K562 (cell line): ENCODE results near the gene HBG1. TPM values are rescaled to one million over a fixed set of nuclear protein-coding genes. Genes with fewer than 3 reads are reported as not detected.
A peak's percentile ranks its signal among the peaks of the same experiment; 100 is the strongest.

ENCODE experiments used
- DMBX1 ChIP-seq: fragments of 250-450 bp; sonication (Bioruptor Pico); IDR thresholded peaks from 2 replicates; pipeline ENCODE4 v1.8.0; 2022; ENCODE audit warnings: inconsistent platforms, mild to moderate bottlenecking, moderate library complexity, borderline replicate concordance
- FOSL1 ChIP-seq: fragments of 200-800 bp; sonication (Bioruptor generic); conservative IDR thresholded peaks from 2 replicates; pipeline ENCODE4 v1.6.1; 2016; ENCODE audit warnings: missing genetic modification characterization, missing compliant biosample characterization
- FOXK1 ChIP-seq: sonication (generic); formaldehyde crosslinking; IDR thresholded peaks from 2 replicates; pipeline ENCODE4 v1.8.0; 2022; ENCODE audit warnings: missing genetic modification reagents, mild to moderate bottlenecking, borderline replicate concordance
- IRF2 ChIP-seq: sonication (generic); formaldehyde crosslinking; IDR thresholded peaks from 2 replicates; pipeline ENCODE4 v1.8.1; 2022; ENCODE audit warnings: mild to moderate bottlenecking, missing genetic modification reagents
- PHB ChIP-seq: fragments of 250-450 bp; sonication (Bioruptor Pico); IDR thresholded peaks from 2 replicates; pipeline ENCODE4 v1.5.0; 2021
- POLR2B ChIP-seq: fragments of 450-650 bp; IDR thresholded peaks from 2 replicates; pipeline ENCODE4 v1.6.1; 2018; ENCODE audit warnings: low read depth; ENCODE audit not compliant: partially characterized antibody
- PTRF ChIP-seq: fragments of 450-650 bp; IDR thresholded peaks from 2 replicates; pipeline ENCODE4 v1.6.1; 2016; ENCODE audit warnings: mild to moderate bottlenecking, missing genetic modification characterization, missing compliant biosample characterization
- RCOR1 ChIP-seq, 2 experiments: IDR thresholded peaks; 2 replicates each; pipeline ENCODE4 v1.6.1; 2012; ENCODE audit warnings: low read depth in 2 of 2, low read length in 2 of 2, borderline replicate concordance in 1 of 2, improper control_type of control experiment in 1 of 2
- SAFB ChIP-seq: fragments of 200-400 bp; formaldehyde crosslinking; IDR thresholded peaks from 2 replicates; pipeline ENCODE4 v1.6.1; 2017; ENCODE audit warnings: low read depth, low read length, borderline replicate concordance
- SETDB1 ChIP-seq: IDR thresholded peaks from one replicate; pipeline ENCODE4 v1.6.1; 2012; ENCODE audit warnings: low read length, control low read depth, inconsistent platforms
- TRIM28 ChIP-seq: fragments of 450-650 bp; IDR thresholded peaks from 2 replicates; pipeline ENCODE4 v1.6.1; 2017
- polyA plus RNA-seq, 8 experiments: library from polyadenylated mRNA; depleted of rRNA in 4 of 8; stranded (reverse) in 5 of 8; unstranded in 3 of 8; fragments of >200 nt; fragmentation: Nextera tagmentation in 2 of 8; fragmentation: Illumina TruSeq in 1 of 8; extraction: Ambion mirVana in 2 of 8; extraction: Trizol in 1 of 8; gene quantifications; 2 replicates each; pipeline versions ENCODE4 v1.2.1 to v1.2.3, GENCODE V29; 2011 to 2014; ENCODE audit warnings: inconsistent platforms in 1 of 8, missing spikeins in 1 of 8
- total RNA-seq, 7 experiments: library from RNA; depleted of rRNA in 6 of 7; stranded (reverse); fragments of >200 nt in 6 of 7; fragmentation: Illumina TruSeq in 2 of 7; extraction: Trizol in 2 of 7; gene quantifications; 2 replicates each; pipeline versions ENCODE4 v1.2.1 to v1.2.3, GENCODE V29; 2011 to 2021; ENCODE audit warnings: low replicate concordance in 1 of 7
- TF ChIP-seq, protein P1 (sequence below): conservative IDR thresholded peaks from 2 replicates; pipeline ENCODE4 v1.6.1; 2011; ENCODE audit warnings: low read depth, mild to moderate bottlenecking, low read length; ENCODE audit not compliant: control insufficient read depth
- TF ChIP-seq, protein P2 (sequence below): fragments of 250-450 bp; sonication (Bioruptor Pico); IDR thresholded peaks from 2 replicates; pipeline ENCODE4 v1.4.0; 2020; ENCODE audit warnings: mild to moderate bottlenecking, moderate library complexity
- TF ChIP-seq, protein P3 (sequence below), 2 experiments: fragments of 450-650 bp; IDR thresholded peaks; 2 replicates each; pipeline ENCODE4 v1.6.1; 2018; ENCODE audit warnings: mild to moderate bottlenecking in 2 of 2, low read depth in 1 of 2; ENCODE audit not compliant: partially characterized antibody in 2 of 2
- TF ChIP-seq, protein P4 (sequence below): fragments of 250-450 bp; sonication (Bioruptor Pico); IDR thresholded peaks from 2 replicates; pipeline ENCODE4 v1.9.0; 2021; ENCODE audit warnings: mild to moderate bottlenecking
- TF ChIP-seq, protein P5 (sequence below): fragments of 250-450 bp; sonication (Bioruptor Pico); IDR thresholded peaks from 2 replicates; pipeline ENCODE4 v1.4.0; 2020; ENCODE audit warnings: borderline replicate concordance

The HBG1 gene
- total and polyA plus RNA-seq, 9 of the 15 experiments (the other 6 are each of a cell fraction or from before 2014, with no cell fraction given) = 1,066 to 16,338 (median 4,898) TPM

DNA sequence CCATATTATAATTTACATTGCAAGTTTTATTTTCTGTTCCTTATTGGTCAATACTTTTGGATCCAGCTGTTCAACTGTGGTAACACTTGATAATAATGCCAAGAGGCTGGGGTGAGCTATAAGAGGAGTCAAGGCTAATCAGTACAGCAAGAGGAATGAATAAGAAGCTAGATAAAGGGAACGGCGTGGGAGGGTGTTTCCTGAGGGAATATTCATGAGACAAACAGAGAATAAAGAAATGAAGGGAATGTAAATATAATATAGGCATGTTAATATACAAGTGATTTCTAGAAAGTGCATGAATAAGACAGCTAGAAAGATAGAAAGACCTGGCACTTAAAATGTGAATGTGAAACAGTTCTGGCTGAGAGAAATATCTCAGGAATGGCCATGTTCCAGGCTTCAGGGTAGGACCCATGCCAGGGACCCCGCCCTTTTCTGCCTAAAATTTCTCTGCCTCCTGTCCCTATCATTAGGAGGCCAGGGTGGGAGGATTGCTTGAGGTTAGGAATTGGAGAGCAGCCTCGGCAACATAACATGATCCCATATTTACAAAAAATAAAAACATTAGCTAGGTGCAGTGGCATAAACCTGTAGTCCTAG is 48.2 kb upstream of the HBG1 start (continued):
- TF ChIP-seq DMBX1 (no peak), IRF2 (CRISPR knock-in tag) (no peak), PHB (CRISPR knock-in tag) (no peak), POLR2B (no peak), FOSL1 (0 out of 2 replicates have a peak, but pooled peaks have one; percentile 13), FOXK1 (CRISPR knock-in tag) (no peak), PTRF (no peak), TRIM28 (no peak), RCOR1 (IDR thresholded peaks at IDR 0.05; ENCODE audit: borderline replicate concordance in 1 of 2, low read depth in 2 of 2, low read length in 2 of 2) (no peak), SETDB1 (no peak), SAFB (no peak)
- TF ChIP-seq, protein P1, sequence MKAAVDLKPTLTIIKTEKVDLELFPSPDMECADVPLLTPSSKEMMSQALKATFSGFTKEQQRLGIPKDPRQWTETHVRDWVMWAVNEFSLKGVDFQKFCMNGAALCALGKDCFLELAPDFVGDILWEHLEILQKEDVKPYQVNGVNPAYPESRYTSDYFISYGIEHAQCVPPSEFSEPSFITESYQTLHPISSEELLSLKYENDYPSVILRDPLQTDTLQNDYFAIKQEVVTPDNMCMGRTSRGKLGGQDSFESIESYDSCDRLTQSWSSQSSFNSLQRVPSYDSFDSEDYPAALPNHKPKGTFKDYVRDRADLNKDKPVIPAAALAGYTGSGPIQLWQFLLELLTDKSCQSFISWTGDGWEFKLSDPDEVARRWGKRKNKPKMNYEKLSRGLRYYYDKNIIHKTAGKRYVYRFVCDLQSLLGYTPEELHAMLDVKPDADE = no peak
- TF ChIP-seq, protein P2, sequence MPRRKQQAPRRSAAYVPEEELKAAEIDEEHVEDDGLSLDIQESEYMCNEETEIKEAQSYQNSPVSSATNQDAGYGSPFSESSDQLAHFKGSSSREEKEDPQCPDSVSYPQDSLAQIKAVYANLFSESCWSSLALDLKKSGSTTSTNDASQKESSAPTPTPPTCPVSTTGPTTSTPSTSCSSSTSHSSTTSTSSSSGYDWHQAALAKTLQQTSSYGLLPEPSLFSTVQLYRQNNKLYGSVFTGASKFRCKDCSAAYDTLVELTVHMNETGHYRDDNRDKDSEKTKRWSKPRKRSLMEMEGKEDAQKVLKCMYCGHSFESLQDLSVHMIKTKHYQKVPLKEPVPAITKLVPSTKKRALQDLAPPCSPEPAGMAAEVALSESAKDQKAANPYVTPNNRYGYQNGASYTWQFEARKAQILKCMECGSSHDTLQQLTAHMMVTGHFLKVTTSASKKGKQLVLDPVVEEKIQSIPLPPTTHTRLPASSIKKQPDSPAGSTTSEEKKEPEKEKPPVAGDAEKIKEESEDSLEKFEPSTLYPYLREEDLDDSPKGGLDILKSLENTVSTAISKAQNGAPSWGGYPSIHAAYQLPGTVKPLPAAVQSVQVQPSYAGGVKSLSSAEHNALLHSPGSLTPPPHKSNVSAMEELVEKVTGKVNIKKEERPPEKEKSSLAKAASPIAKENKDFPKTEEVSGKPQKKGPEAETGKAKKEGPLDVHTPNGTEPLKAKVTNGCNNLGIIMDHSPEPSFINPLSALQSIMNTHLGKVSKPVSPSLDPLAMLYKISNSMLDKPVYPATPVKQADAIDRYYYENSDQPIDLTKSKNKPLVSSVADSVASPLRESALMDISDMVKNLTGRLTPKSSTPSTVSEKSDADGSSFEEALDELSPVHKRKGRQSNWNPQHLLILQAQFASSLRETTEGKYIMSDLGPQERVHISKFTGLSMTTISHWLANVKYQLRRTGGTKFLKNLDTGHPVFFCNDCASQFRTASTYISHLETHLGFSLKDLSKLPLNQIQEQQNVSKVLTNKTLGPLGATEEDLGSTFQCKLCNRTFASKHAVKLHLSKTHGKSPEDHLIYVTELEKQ (CRISPR knock-in tag) = no peak
- TF ChIP-seq, protein P3, sequence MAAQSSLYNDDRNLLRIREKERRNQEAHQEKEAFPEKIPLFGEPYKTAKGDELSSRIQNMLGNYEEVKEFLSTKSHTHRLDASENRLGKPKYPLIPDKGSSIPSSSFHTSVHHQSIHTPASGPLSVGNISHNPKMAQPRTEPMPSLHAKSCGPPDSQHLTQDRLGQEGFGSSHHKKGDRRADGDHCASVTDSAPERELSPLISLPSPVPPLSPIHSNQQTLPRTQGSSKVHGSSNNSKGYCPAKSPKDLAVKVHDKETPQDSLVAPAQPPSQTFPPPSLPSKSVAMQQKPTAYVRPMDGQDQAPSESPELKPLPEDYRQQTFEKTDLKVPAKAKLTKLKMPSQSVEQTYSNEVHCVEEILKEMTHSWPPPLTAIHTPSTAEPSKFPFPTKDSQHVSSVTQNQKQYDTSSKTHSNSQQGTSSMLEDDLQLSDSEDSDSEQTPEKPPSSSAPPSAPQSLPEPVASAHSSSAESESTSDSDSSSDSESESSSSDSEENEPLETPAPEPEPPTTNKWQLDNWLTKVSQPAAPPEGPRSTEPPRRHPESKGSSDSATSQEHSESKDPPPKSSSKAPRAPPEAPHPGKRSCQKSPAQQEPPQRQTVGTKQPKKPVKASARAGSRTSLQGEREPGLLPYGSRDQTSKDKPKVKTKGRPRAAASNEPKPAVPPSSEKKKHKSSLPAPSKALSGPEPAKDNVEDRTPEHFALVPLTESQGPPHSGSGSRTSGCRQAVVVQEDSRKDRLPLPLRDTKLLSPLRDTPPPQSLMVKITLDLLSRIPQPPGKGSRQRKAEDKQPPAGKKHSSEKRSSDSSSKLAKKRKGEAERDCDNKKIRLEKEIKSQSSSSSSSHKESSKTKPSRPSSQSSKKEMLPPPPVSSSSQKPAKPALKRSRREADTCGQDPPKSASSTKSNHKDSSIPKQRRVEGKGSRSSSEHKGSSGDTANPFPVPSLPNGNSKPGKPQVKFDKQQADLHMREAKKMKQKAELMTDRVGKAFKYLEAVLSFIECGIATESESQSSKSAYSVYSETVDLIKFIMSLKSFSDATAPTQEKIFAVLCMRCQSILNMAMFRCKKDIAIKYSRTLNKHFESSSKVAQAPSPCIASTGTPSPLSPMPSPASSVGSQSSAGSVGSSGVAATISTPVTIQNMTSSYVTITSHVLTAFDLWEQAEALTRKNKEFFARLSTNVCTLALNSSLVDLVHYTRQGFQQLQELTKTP (IDR thresholded peaks at IDR 0.05; ENCODE audit: low read depth in 1 of 2, partially characterized antibody in 2 of 2) = no peak
- TF ChIP-seq, protein P4, sequence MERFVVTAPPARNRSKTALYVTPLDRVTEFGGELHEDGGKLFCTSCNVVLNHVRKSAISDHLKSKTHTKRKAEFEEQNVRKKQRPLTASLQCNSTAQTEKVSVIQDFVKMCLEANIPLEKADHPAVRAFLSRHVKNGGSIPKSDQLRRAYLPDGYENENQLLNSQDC (CRISPR knock-in tag) = no peak
- TF ChIP-seq, protein P5, sequence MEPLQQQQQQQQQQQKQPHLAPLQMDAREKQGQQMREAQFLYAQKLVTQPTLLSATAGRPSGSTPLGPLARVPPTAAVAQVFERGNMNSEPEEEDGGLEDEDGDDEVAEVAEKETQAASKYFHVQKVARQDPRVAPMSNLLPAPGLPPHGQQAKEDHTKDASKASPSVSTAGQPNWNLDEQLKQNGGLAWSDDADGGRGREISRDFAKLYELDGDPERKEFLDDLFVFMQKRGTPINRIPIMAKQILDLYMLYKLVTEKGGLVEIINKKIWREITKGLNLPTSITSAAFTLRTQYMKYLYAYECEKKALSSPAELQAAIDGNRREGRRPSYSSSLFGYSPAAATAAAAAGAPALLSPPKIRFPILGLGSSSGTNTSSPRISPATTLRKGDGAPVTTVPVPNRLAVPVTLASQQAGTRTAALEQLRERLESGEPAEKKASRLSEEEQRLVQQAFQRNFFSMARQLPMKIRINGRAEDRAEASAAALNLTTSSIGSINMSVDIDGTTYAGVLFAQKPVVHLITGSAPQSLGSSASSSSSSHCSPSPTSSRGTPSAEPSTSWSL (CRISPR knock-in tag) = no peak
